Keratinocyte (primary cell): Measurements from ENCODE around the gene RBM8A. TPM values are rescaled to one million over a fixed set of nuclear protein-coding genes. Genes with fewer than 3 reads are reported as not detected.

ENCODE experiments used
- DNase-seq: peaks from one replicate; pipeline ENCODE4 v3.0.0-alpha.2; 2011; ENCODE audit warnings: low read depth, missing footprints, low spot score
- FAIRE-seq: peaks from 2 replicates; lab custom pipeline; 2011; peaks lifted over from hg19 to GRCh38; lab: Jason Lieb, UNC
- H2AFZ ChIP-seq: 2 replicates; pipeline ENCODE4 v1.6.0; 2012; ENCODE audit warnings: low read length, control low read depth, inconsistent platforms; ENCODE audit not compliant: control insufficient read depth
- H3K27ac ChIP-seq: 2 replicates; pipeline ENCODE4 v1.5.1; 2011; ENCODE audit warnings: low read length; ENCODE audit not compliant: control insufficient read depth, insufficient read depth
- H3K27me3 ChIP-seq: 3 replicates; pipeline ENCODE4 v1.6.0; 2011; ENCODE audit warnings: low read length; ENCODE audit not compliant: control insufficient read depth, insufficient read depth; ENCODE audit errors: extremely low read depth
- H3K36me3 ChIP-seq, 2 experiments: 2 replicates in 1 of 2; 3 replicates in 1 of 2; pipeline ENCODE4 v1.5.1; 2011; ENCODE audit warnings: low read length in 2 of 2, mild to moderate bottlenecking in 1 of 2; ENCODE audit not compliant: control insufficient read depth in 2 of 2, insufficient read depth in 2 of 2; ENCODE audit errors: extremely low read depth in 1 of 2
- H3K4me1 ChIP-seq: 3 replicates; pipeline ENCODE4 v1.5.1; 2011; ENCODE audit warnings: low read length; ENCODE audit not compliant: control insufficient read depth, insufficient read depth; ENCODE audit errors: extremely low read depth
- H3K4me2 ChIP-seq: 3 replicates; pipeline ENCODE4 v1.6.0; 2011; ENCODE audit warnings: low read depth, low read length; ENCODE audit not compliant: control insufficient read depth, insufficient read depth; ENCODE audit errors: extremely low read depth
- H3K4me3 ChIP-seq, 3 experiments: fragments of 200-600 bp in 1 of 3; sonication (generic) in 1 of 3; 2 replicates in 2 of 3; 3 replicates in 1 of 3; pipeline ENCODE4 v1.5.1; 2011 to 2016; ENCODE audit warnings: low read length in 3 of 3, mild to moderate bottlenecking in 3 of 3, control low read depth in 2 of 3, inconsistent platforms in 1 of 3, low read depth in 1 of 3, mixed read lengths in 1 of 3, mixed run types in 1 of 3, moderate library complexity in 1 of 3; ENCODE audit not compliant: control insufficient read depth in 2 of 3, insufficient read depth in 2 of 3; ENCODE audit errors: extremely low read depth in 1 of 3
- H3K79me2 ChIP-seq: 2 replicates; pipeline ENCODE4 v1.6.0; 2012; ENCODE audit warnings: low read length; ENCODE audit not compliant: control insufficient read depth, insufficient read depth
- H3K9ac ChIP-seq: 3 replicates; pipeline ENCODE4 v1.6.0; 2011; ENCODE audit warnings: low read length; ENCODE audit not compliant: control insufficient read depth, insufficient read depth; ENCODE audit errors: extremely low read depth
- H3K9me1 ChIP-seq: 3 replicates; pipeline ENCODE4 v1.6.0; 2011; ENCODE audit warnings: low read length; ENCODE audit not compliant: control insufficient read depth, insufficient read depth; ENCODE audit errors: extremely low read depth
- H3K9me3 ChIP-seq: 2 replicates; pipeline ENCODE4 v1.5.1; 2012; ENCODE audit warnings: low read depth, low read length; ENCODE audit not compliant: control insufficient read depth
- H4K20me1 ChIP-seq: 3 replicates; pipeline ENCODE4 v1.6.0; 2011; ENCODE audit warnings: low read length; ENCODE audit not compliant: control insufficient read depth, insufficient read depth; ENCODE audit errors: extremely low read depth
- CTCF ChIP-seq, 3 experiments: IDR thresholded peaks in 1 of 3; conservative IDR thresholded peaks in 1 of 3; optimal IDR thresholded peaks in 1 of 3; 2 replicates in 2 of 3; 3 replicates in 1 of 3; pipeline versions ENCODE3 to v1.5.1; 2011; ENCODE audit warnings: low read length in 3 of 3, mild to moderate bottlenecking in 3 of 3, moderate library complexity in 2 of 3, control low read depth in 1 of 3, inconsistent platforms in 1 of 3; ENCODE audit not compliant: insufficient read depth in 2 of 3; ENCODE audit errors: extremely low read depth in 1 of 3
- EZH2 ChIP-seq: IDR thresholded peaks from one replicate; pipeline ENCODE4 v1.6.1; 2012; ENCODE audit warnings: inconsistent platforms, mild to moderate bottlenecking, low read length, moderate library complexity
- dilution Hi-C: fragments of 300-500 bp; cut with MboI; formaldehyde crosslinking; loops from one replicate; pipeline ENCODE4 v1.7.0; 2020; ENCODE audit warnings: low sequenced_read_pairs; ENCODE audit not compliant: extremely low pct_ligation_motif_present
- polyA plus RNA-seq, 5 experiments: library from polyadenylated mRNA; depleted of rRNA in 3 of 5; stranded (reverse) in 3 of 5; stranded (forward) in 1 of 5; unstranded in 1 of 5; fragments of >200 nt; gene quantifications; 1 replicate in 1 of 5; 2 replicates in 3 of 5; 3 replicates in 1 of 5; pipeline versions ENCODE4 v1.2.1 to v1.2.3, GENCODE V29; 2011 to 2012; ENCODE audit warnings: missing spikeins in 2 of 5, low read depth in 1 of 5, low replicate concordance in 1 of 5

The RBM8A gene
- polyA plus RNA-seq, 1 donor (not counting 4 experiments of a cell fraction or from before 2014, with no cell fraction given), result 209 TPM

GRCh38 chr1:145918992-145919939, 8.0 kb downstream of the RBM8A start:
- dilution Hi-C loops, result no loop called here
- no peak for FAIRE-seq
- Histone ChIP-seq H3K27ac (peak overlapping the region; percentile 93), H3K36me3 (peaks cover 6 to 7% of the 10 kb centered on the region in 2 experiments), H2AFZ (peak overlapping the region; percentile 99), H3K4me3 (peak overlapping the region; percentile 66 to 91 (median 88)), H3K9me3 (no peaks in the 10 kb centered on the region), H3K27me3 (no peaks in the 10 kb centered on the region), H3K4me2 (peak overlapping the region; percentile 99), H3K9me1 (no peaks in the 10 kb centered on the region), H4K20me1 (no peaks in the 10 kb centered on the region), H3K4me1 (peaks cover 19% of the 10 kb centered on the region), H3K79me2 (peaks cover 15% of the 10 kb centered on the region), H3K9ac (peak overlapping the region; percentile 90)
- DNase-seq, result no peak
- TF ChIP-seq EZH2 (no peak), CTCF (optimal IDR thresholded peaks at IDR 0.05 in 1 of 3, IDR thresholded peaks at IDR 0.05 in 1 of 3, conservative IDR thresholded peaks at IDR 0.05 in 1 of 3; ENCODE audit: extremely low read depth in 1 of 3, insufficient read depth in 2 of 3, low read length in 3 of 3) (no peak)

GRCh38 chr1:145918144-145918991, 8.9 kb downstream of the RBM8A start, which contains the start of gene PEX11B:
Gene PEX11B (minus strand): TSS chr1:145918717. CDS start chr1:145918688, 29 bp downstream.
- no peaks in the 10 kb centered on the region for H3K27me3 ChIP-seq
- H4K20me1 ChIP-seq, result no peaks in the 10 kb centered on the region
- H3K4me2 ChIP-seq, result peak within 1 kb of the TSS; percentile 99
- FAIRE-seq (no peak), DNase-seq (no peak)
- TF ChIP-seq EZH2, result no peak
- H3K79me2 ChIP-seq, result peaks cover 15% of the 10 kb centered on the region
- H3K9me3 ChIP-seq, result no peaks in the 10 kb centered on the region
- peak within 1 kb of the TSS; percentile 90 for H3K9ac ChIP-seq
- H2AFZ ChIP-seq, result peak within 1 kb of the TSS; percentile 99
- peaks cover 19% of the 10 kb centered on the region for H3K4me1 ChIP-seq
- H3K4me3 ChIP-seq, result peak within 1 kb of the TSS; percentile 66 to 91 (median 88)
- no peaks in the 10 kb centered on the region for H3K9me1 ChIP-seq
- peaks cover 6 to 8% of the 10 kb centered on the region in 2 experiments for H3K36me3 ChIP-seq
- peak within 1 kb of the TSS; percentile 93 for H3K27ac ChIP-seq
- dilution Hi-C loops, result no loop called here
